SW480 (cell line): ENCODE results near the gene AAGAB.
"Not testable (repeated sequence)": the region's sequence is repeated elsewhere in the genome, so short reads cannot be mapped to it uniquely, and the experiment has no call there.

Experiments used
- DNase-seq: peaks from one replicate; pipeline ENCODE4 v3.0.0-alpha.2; 2016; ENCODE audit warnings: low spot score

AAGAB gene

DNA sequence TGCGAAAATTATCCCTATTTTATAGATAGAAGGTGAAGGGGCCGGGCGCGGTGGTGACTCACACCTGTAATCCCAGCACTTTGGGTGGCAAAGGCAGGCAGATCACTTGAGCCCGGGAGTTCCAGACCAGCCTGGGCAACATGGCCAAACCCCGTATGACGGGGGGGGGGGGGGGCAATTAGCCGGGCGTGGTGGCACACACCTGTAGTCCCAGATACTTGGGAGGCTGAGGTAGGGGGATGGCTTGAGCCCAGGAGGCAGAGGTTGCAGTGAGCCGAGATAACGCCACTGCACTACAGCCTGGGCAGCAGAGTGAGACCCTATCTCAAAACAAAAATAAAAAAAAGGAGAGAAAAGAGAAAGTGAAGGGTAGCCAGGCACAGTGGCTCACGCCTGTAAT is 1.4 kb downstream of the AAGAB start:
- no peak for DNase-seq

GRCh38 chr15:67251318-67251717 is 3.1 kb downstream of the AAGAB start:
- no peak for DNase-seq

DNA sequence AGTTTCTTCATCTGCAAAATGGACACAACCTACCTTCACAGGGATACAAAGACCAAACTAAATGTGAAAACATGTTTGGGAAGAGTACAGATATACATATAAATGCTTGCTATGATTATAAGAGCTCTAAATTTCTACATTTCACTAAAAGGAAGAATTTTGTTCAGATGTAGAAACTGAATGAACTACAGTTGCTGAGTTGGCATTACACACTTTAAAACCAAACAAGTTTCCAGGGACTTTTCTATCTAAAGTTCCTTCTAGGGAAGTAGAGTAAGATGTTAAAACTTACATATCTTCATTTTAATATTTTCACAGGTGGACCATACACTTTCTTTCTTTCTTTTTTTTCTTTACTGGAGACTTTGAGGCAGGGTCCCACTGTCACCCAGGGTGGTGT is 4.6 kb downstream of the AAGAB start:
- DNase-seq: no peak

GRCh38 chr15:67248011-67248505 is 6.4 kb downstream of the AAGAB start:
- DNase-seq: no peak

GRCh38 chr15:67246606-67247005 is 7.9 kb downstream of the AAGAB start:
- not testable (repeated sequence) for DNase-seq

DNA sequence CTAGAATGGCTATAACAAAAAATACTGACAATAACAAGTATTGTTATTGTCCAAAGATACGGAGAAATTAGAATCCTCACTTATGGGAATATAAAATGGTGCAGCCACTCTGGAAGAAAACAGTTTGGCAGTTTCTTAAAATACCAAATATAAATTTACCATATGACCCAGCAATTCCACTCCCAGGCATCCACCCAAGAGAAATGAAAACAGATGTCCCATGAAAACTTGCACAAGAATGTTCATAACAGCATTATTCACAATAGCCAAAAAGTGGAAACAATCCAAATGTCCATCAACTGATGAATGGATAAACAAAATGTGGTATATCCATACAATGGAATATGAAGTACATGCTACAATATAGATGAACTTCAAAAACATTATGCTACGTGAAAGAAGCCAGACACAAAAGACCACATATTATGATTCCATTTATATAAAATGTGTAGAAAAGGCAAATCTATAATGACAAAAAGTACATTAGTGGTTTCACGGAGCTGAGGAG is 9.4 kb downstream of the AAGAB start:
- DNase-seq: no peak

DNA sequence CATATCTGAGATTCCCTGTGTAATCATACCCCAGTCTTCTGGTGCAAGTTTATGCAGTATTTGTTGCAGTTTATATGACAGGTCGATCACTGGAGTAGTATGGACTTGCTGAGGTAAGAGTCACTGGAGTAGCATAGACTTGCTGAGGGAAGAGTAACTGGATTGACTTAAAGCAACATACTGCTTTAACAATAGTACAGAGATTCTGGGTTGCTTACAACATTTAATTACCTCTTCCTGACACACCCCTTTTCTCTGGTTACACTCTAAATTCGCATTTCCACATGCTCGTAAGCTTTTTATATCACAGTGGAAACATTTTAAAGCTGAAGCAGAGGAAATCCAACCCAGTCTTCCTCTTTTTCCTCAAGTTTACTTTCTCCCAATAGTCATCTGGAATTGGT is 11.8 kb downstream of the AAGAB start:
- peak; percentile 7 for DNase-seq

GRCh38 chr15:67241132-67241855 is 13.2 kb downstream of the AAGAB start:
- no peak for DNase-seq

- DNase-seq: peak; percentile 49
Observed at GRCh38 chr15:67240235-67241131, 14.0 kb downstream of the AAGAB start.

GRCh38 chr15:67232591-67232990 is 21.9 kb downstream of the AAGAB start:
- DNase-seq: no peak

GRCh38 chr15:67230504-67230903 is 24.0 kb downstream of the AAGAB start:
- no peak for DNase-seq

DNA sequence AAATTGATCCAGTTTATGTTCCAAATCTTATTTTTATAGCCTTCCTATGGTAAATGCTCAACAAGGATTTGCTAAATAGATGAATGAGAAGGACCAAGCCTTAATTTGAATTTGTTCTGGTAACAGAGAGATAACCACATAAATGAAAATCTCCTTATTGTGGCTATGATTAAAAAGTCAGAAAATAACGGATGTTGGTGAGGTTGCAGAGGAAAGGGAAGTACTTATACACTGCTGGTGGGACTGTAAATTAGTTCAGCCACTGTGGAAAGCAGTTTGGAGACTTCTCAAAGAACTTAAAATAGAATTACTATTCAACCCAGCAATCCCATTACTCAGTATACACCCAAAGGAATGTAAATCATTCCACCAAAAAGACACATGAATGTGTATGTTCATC is 26.2 kb downstream of the AAGAB start:
- no peak for DNase-seq

DNA sequence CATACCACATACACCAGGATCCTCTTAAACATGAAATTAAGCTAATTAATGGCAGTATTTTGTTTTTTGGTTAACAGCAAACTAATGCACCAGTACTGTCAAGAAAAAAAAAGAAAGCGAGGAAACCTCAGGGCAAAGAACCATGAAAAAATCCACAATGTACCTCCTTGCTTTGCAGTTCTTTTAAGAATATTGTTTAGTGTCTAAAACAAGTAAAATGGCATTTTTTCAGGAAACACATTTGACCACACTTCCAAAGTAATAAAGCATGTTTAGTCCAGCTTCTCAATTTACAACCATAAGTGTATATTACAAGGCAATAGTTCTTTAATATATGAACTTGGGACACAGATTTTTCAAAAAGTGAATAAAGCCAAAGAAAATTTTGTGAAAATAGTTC is 26.6 kb downstream of the AAGAB start:
- DNase-seq: no peak

DNA sequence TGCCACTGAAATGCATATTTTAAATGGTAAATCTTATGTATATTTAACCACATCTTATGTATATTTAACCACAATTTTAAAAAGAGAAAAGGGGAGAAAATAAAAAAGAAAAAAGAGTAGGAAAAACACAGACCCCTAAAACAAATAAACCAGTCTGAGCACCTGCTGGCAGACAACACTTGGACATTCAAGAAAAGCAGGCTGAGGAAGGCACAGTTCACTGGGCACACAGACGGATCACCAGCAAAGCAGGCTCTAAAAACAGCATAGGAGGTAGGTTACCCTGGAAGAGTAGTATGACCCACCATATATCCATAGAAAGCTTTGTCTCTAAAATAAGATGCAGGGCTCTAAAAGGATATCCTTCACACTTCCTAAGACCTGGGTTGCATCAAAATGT is 27.0 kb downstream of the AAGAB start:
- DNase-seq: no peak

GRCh38 chr15:67225336-67225735 is 29.1 kb downstream of the AAGAB start:
- no peak for DNase-seq

- no peak for DNase-seq
Observed at GRCh38 chr15:67224889-67225288, 29.6 kb downstream of the AAGAB start.

GRCh38 chr15:67219288-67219687 is 35.2 kb downstream of the AAGAB start:
- DNase-seq: no peak

DNA sequence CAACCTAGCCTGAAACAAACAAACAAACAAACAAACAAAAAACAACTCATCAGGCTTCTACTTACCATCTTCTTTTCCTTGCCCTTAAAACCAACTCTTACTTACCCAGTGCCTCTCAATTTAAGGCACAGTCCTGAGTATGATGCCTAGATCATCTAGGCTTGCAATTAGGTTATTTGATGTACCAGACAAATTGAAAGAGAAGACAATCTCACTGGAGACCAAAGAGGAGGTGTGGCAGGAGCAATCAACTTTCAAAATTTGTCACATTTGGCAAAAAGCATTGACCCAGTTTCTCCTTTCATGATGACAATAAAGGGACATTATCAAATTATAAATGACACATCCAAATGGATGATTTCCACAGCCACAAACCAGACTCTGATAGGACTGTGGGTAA is 36.0 kb downstream of the AAGAB start:
- DNase-seq: no peak

- DNase-seq: no peak
Observed at GRCh38 chr15:67216859-67217258, 37.6 kb downstream of the AAGAB start.

- DNase-seq: no peak
Observed at GRCh38 chr15:67215102-67215501, 39.4 kb downstream of the AAGAB start.

DNA sequence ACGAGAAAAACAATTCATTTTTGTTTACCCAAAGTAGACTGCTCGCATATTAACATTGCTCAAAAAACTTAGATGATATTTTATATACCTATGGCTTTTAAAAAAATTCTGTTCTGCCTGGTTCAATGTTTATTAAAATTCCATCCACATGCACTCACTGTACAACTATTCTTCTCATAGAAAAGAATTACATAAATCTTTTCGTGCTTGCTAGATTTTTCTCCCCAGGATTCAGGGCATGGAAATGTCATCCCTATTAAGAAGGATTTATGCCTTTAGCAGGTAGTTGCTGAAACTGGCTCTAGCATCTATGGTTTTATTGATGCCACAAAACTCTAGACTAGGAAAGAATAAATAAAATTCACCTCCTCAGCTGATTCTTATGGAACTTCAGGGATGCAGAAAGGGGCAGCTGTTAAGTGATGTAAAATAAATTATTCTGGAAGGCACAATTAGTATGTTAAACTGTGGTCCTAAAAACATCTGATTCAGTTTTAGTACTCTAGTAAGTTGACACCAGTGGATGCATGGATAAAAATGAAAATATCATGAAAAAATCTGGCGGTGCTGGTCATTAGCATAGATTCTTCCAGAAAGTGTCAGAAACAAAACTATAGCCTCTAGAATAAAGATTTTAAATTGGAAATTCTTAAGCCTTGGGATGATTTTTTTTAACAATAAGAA is 41.6 kb downstream of the AAGAB start:
- DNase-seq: no peak

- DNase-seq: no peak
Observed at GRCh38 chr15:67210555-67211168, 43.8 kb downstream of the AAGAB start.
